HS-5 (cell line): Measurements from ENCODE around the gene CMKLR1.

ENCODE experiments used
- DNase-seq: peaks from one replicate; pipeline ENCODE4 v3.0.0-alpha.2; 2012; ENCODE audit warnings: low read depth

The CMKLR1 gene

DNA sequence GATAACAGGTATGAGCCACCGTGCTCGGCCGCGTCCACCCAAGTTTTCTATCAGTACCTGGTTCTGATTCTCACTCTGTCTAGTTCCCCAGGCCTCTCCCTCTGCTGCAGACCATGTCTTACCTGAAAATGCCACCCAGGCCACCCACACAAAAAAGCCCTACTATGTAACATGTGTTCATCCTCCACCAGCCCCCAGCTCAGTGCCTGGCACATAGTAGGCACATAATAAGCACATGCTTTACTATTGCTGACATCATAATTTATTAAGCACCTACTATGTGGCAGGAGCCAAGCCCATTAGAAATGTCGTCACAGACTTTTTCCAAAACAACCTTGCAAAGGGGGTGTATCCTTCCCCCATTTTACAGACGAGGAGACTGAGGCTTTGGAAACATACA, 37.8 kb downstream of the CMKLR1 start:
- DNase-seq, result no peak

DNA sequence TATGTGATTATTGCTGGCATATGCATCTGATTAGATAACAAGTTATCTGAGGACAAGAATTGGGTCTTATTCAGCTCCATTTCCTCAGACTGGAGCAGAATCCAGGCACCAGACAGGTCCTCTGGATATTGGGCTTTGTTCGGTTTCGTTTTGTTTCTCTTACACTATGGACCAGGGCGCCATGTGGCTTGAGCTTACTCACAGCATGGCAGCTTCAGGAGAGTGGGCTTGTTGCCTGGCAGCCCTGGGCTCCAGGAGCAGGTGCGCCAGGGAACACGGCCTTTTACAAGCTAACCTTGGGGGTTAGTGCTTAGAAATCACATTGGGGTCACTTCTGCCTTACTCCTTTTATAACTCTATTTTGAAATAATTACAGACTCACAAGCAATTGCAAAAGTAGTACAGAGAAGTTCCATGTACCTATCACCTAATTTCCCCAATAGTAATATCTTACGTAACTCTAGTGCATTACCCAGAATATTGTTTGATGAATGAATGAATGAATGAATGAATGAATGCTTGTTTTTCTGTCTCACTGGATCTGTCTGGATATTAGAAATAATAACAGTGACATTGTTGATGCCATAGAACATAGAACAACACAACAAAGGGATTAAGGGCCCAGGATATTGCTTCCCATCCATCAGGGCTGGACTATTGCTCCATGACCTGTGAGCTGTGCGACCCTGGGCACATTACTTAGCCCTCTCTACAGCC, 39.0 kb downstream of the CMKLR1 start:
- no peak for DNase-seq

- no peak for DNase-seq
Observed at GRCh38 chr12:108299516-108299915, 39.6 kb downstream of the CMKLR1 start.

DNA sequence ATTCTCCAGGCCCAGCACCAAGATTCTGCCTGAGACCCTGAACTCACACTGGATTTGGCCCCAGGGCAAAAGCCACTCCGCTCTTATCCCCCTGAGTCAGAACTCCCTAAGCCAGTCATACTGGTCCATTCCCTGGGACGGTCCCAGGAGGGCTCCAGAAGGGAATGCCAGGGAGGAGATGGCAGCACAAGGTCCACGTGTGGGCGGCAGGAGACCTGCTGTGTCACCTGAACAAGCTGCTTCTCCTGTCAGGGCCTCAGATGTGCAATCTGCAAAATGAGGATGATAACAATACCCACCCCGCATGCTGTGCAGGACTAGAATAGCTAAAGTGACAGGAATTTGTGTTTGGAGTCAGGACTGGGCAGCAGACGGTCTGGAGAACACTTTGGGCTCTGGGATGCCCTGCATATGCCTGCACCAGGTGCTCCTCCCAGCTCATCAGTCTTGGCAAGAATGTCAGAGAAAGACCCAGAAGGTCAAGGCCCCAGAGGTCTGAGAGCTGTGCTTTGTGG, 40.3 kb downstream of the CMKLR1 start:
- DNase-seq, result no peak

- no peak for DNase-seq
Observed at GRCh38 chr12:108297895-108298760, 41.0 kb downstream of the CMKLR1 start.

DNA sequence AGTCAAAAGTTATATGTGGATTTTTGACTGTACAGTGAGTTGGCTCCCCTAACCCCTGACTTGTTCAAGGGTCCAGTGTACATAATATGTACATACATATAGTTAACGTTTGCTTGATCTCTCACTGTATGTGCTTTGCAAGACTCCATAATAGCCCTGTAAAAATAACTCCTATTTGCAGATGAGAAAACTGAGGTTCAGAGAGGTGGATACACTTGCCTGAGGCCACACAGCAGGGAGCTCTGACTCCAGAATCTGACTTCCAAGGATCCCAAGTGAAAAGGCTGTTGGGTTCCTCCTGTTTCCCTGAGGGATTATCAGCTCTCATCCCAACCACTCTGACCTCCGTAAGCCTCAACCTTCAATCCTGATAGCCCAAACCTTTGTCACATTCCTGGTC, 41.7 kb downstream of the CMKLR1 start:
- no peak for DNase-seq

GRCh38 chr12:108296945-108297344, 42.2 kb downstream of the CMKLR1 start:
- DNase-seq, result no peak

DNA sequence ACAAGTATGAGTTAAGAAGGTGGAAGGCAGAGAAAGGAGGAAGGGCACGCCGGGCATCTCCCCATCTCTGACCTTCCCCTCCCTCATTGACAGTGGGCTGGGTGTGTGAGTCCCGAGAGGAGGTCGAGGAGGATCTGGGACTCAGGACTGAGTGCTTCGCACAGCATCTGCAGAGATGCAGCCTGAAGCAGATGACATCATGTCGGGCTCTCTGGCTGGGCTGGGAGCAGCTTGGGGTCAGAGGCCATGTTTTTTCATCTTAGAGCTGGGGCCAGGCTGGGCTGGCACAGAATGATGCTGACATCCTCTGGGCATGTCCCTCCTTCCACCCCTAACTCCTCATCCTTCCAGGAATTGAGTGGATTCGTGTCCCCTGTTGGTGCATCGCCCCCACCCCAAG, 43.5 kb downstream of the CMKLR1 start:
- no peak for DNase-seq

GRCh38 chr12:108289350-108290161, 49.6 kb downstream of the CMKLR1 start:
- no peak for DNase-seq

- no peak for DNase-seq
Observed at GRCh38 chr12:108287227-108287626, 51.9 kb downstream of the CMKLR1 start.

DNA sequence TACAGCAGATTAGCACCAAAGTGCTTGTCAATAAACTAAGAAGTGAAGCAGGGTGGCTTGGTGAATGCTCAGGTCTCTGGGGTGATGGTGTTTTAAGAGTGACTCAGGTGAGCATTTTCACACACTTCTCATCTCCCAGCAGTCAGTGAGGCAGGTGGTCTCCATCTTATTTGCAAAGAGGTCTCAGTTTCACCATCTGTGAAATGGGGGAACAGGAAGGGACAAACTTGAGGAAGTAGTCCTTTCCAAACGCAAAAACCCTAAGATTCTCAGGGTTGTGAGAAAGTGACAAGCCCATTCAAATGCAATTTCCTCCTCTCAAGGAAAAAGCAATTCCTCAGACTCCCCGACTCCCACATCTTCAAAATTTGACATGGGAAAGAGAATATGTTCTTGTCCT, 54.1 kb downstream of the CMKLR1 start:
- DNase-seq, result no peak

DNA sequence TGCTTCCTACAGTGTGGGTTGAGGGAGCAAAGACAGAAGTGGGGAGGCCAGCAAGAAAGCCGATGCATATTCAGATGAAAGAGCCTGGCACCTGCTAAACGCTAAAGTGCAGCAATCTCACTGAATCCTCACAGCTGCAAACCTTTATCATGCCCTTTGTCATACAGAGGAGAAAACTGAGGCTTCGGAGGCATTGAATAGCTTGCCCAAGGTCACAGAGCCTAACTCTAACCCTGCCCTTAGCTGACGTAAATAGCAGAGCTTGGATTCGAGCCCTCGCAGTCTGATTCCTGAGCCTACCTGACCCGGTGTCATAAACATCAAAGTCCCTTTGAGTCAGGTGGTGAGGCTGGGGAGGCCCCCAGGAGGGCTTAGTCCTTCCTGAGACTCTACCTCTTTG, 54.9 kb downstream of the CMKLR1 start:
- DNase-seq, result no peak

GRCh38 chr12:108282676-108283075, 56.4 kb downstream of the CMKLR1 start:
- no peak for DNase-seq

DNA sequence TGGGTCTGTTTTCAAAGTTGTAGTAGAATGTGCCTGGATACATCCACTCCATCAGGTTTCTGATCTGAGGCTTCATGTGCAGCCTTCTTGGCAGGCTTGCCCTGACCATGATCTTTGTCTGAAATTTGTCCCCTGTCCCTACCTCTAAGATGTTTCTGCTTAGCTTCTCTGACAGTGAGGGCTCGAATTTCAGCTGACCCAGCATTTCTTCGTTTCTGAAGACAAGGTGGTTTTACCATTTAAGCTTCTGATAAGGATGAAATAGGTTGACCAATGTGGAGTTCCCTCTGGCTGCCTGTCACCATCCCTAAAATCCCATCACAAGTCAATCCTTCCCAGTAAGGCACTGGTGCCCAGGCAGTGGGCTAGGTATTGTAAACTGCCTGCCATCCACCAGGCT, 57.0 kb downstream of the CMKLR1 start:
- no peak for DNase-seq

GRCh38 chr12:108277613-108278012, 61.5 kb downstream of the CMKLR1 start:
- DNase-seq, result no peak

- DNase-seq, result no peak
Observed at GRCh38 chr12:108273217-108273616, 65.9 kb downstream of the CMKLR1 start.

DNA sequence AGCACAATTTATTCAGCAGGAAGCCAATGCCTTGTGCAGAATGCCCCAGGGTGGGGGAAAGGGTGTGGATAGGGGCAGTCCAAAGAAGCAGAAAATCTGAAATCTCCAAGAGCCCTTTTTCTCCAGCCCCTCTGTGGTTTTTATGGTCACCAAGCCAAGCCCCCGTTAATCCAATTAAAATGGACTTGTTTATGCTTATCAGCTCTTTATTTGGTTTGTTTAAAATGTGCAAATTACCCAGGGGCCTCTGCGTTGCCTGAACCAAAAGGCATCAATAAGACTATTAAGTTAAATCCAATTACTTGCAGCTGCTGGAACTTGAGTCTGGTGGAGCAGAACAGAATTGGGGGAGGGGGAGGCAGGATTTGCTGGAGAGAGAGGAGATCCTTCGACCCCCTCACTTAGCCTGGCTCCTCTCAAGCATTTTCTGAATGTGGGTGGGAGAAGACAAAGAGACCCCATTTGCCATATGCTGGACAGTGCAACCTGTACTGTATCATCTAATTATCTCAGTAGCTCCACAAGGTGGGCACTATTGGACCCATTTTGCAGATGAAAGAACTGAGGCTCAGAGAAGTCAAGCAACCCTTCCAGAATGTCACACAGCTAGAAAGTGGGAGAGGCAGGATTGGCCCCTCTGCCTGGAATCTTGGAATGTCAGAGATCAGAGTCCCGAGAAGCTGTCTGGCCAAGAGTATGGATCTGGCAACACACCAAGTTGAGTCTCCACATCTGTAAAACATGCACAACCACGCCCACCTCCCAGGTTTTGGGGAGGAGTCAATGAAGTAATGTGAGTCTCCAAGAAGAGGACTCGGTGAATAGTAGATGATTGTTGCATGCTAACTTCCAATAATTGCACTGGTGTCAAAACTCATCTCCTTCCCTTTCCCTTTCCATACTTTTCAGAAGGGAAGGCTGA, 66.9 kb downstream of the CMKLR1 start:
- DNase-seq, result no peak

GRCh38 chr12:108270849-108271143, 68.3 kb downstream of the CMKLR1 start:
- DNase-seq, result no peak

DNA sequence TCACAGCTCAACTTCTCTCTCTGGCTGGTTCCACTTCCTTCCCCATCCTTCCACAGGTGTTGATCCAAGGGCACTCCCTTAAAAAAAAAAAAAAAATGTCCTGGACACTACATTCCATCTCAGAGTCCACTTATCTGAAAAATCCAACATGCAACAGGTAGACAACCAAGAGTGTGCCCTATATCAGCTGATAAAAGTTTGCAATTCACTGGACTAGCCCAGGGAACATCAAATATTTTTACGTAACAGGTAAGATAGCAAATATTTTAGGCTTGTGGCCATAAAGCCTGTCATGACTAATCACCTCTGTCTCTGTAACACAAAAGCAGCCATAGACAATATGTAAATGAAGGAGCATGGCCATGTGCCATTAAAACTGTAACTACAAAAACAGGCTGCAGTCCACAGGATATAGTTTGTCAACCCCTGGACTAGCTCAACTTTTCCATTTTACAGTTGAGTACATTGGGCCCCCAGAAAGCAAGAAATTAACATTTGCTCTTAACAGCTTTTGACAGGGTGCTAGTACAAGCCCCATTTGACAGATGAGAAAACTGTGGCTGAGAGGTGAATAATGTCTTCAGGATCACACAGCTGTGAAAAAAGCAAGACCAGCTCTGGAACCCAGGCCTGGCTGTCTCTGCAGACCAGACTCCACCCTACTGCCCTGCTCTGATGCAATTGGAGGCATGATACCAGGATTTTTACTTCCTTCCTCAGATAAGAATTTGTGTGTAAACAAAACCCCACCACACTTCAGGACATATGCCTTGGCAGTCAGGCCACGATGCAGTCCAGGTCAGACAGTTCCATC, 68.9 kb downstream of the CMKLR1 start:
- no peak for DNase-seq

GRCh38 chr12:108269224-108269623, 69.9 kb downstream of the CMKLR1 start:
- no peak for DNase-seq

- DNase-seq, result no peak
Observed at GRCh38 chr12:108268397-108268796, 70.7 kb downstream of the CMKLR1 start.
